H1 (cell line): ENCODE measurements around the gene SMIM31. TPM values are rescaled to one million over a fixed set of nuclear protein-coding genes. Genes with fewer than 3 reads are reported as not detected.

Source experiments
- CHD1 ChIP-seq: IDR thresholded peaks from 2 replicates; pipeline ENCODE4 v1.6.1; 2012; ENCODE audit warnings: low read depth, low read length, improper control_type of control experiment
- GABPA ChIP-seq: IDR thresholded peaks from 2 replicates; pipeline ENCODE4 v1.6.1; 2011; ENCODE audit warnings: mild to moderate bottlenecking, low read length, moderate library complexity, borderline replicate concordance; ENCODE audit not compliant: insufficient read depth
- SP4 ChIP-seq: IDR thresholded peaks from 2 replicates; pipeline ENCODE4 v1.6.1; 2012; ENCODE audit warnings: low read length, inconsistent platforms
- polyA plus RNA-seq, 7 experiments: library from polyadenylated mRNA; depleted of rRNA in 3 of 7; stranded (reverse) in 5 of 7; unstranded in 2 of 7; fragments of >200 nt in 5 of 7; fragments of 200-250 nt in 2 of 7; gene quantifications; 1 replicate in 5 of 7; 2 replicates in 1 of 7; 4 replicates in 1 of 7; pipeline versions ENCODE4 v1.2.1 to v1.2.3, GENCODE V29; 2011 to 2013; ENCODE audit warnings: missing spikeins in 2 of 7, mixed read lengths in 2 of 7
- total RNA-seq: library from RNA; stranded (reverse); fragmentation: NEBNext Ultra II Directional; extraction: Animal tissue kit (Norgen Biotek cat#: 25700); gene quantifications from 2 replicates; pipeline ENCODE4 v1.2.1, GENCODE V29; 2021
- TF ChIP-seq, protein P1 (sequence below), 3 experiments: IDR thresholded peaks; 1 replicate in 2 of 3; 2 replicates in 1 of 3; pipeline versions ENCODE4 v1.5.1 to v1.6.1; 2011; ENCODE audit warnings: low read length in 3 of 3, mild to moderate bottlenecking in 3 of 3, inconsistent platforms in 2 of 3, low read depth in 1 of 3, moderate library complexity in 1 of 3; ENCODE audit not compliant: insufficient read depth in 1 of 3; ENCODE audit errors: control extremely low read depth in 1 of 3

The SMIM31 gene
- total and polyA plus RNA-seq, 2 of the 8 experiments (the other 6 are each of a cell fraction or from before 2014, with no cell fraction given): not detected

DNA sequence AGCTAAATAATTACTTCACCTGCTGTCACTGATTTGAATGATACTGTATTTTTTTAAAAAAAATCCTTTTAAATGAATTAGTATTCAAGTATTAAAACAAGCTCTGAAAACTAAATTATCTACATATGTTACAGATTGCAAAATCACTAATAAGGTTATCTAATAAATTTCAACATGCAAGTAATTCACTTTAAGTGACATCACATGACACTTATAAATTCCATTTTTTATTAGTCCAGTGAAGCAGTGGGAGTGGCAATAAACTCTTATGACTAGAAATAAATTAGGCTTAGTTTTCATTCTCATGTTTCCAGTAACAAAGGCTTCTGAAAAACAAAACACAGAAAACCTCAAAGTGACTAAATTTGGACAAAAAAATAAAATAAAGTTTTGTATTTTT is 36.3 kb downstream of the SMIM31 start (continued):
- TF ChIP-seq, protein P1, sequence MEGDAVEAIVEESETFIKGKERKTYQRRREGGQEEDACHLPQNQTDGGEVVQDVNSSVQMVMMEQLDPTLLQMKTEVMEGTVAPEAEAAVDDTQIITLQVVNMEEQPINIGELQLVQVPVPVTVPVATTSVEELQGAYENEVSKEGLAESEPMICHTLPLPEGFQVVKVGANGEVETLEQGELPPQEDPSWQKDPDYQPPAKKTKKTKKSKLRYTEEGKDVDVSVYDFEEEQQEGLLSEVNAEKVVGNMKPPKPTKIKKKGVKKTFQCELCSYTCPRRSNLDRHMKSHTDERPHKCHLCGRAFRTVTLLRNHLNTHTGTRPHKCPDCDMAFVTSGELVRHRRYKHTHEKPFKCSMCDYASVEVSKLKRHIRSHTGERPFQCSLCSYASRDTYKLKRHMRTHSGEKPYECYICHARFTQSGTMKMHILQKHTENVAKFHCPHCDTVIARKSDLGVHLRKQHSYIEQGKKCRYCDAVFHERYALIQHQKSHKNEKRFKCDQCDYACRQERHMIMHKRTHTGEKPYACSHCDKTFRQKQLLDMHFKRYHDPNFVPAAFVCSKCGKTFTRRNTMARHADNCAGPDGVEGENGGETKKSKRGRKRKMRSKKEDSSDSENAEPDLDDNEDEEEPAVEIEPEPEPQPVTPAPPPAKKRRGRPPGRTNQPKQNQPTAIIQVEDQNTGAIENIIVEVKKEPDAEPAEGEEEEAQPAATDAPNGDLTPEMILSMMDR (IDR thresholded peaks at IDR 0.05; ENCODE audit: control extremely low read depth in 1 of 3, insufficient read depth in 1 of 3, low read depth in 1 of 3, low read length in 3 of 3): no peak
- TF ChIP-seq GABPA (no peak), CHD1 (no peak), SP4 (no peak)
